Uterus (tissue), 2 donors: ENCODE data around the gene PRRT3.

ENCODE experiments used
- POLR2A ChIP-seq, 2 donors: fragments of 450-650 bp; IDR thresholded peaks; one replicate each; pipeline ENCODE4 v1.6.1; 2016; ENCODE audit warnings: antibody characterized with exemption in 2 of 2, mild to moderate bottlenecking in 1 of 2, moderate library complexity in 1 of 2
- TF ChIP-seq, protein P1 (sequence below), 4 experiments: fragments of 200-600 bp in 2 of 4; fragments of 450-650 bp in 2 of 4; sonication (generic) in 2 of 4; IDR thresholded peaks; one replicate each; pipeline ENCODE4 v1.5.1; 2016 to 2019; ENCODE audit warnings: antibody characterized with exemption in 4 of 4, mild to moderate bottlenecking in 2 of 4, moderate library complexity in 1 of 4

DNA sequence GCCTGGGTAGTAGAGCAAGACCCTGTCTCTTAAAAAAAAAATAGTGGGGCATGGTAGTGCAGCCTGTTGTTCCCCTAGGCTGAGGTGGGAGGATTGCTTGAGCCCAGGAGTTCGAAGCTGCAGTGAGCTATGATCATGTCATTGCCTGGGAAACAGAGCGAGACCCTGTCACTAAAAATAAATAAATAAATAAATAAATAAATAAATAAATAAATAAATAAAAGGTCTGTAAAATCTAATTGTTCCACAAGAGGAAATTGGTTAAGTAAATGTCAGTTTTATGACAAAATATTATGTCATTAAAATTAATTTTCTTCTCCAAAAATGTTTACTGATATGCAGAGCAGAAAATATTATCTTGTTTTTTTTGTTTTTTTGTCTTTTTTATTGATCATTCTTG lies 13.2 kb downstream of the PRRT3 start:
- TF ChIP-seq, protein P1, sequence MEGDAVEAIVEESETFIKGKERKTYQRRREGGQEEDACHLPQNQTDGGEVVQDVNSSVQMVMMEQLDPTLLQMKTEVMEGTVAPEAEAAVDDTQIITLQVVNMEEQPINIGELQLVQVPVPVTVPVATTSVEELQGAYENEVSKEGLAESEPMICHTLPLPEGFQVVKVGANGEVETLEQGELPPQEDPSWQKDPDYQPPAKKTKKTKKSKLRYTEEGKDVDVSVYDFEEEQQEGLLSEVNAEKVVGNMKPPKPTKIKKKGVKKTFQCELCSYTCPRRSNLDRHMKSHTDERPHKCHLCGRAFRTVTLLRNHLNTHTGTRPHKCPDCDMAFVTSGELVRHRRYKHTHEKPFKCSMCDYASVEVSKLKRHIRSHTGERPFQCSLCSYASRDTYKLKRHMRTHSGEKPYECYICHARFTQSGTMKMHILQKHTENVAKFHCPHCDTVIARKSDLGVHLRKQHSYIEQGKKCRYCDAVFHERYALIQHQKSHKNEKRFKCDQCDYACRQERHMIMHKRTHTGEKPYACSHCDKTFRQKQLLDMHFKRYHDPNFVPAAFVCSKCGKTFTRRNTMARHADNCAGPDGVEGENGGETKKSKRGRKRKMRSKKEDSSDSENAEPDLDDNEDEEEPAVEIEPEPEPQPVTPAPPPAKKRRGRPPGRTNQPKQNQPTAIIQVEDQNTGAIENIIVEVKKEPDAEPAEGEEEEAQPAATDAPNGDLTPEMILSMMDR (IDR thresholded peaks at IDR 0.05), result no peak
- TF ChIP-seq POLR2A (IDR thresholded peaks at IDR 0.05), result no peak
